H9 (cell line): ENCODE measurements around the gene CRABP2. TPM values are rescaled to one million over a fixed set of nuclear protein-coding genes. Genes with fewer than 3 reads are reported as not detected.

Experiments
- DNase-seq: peaks from one replicate; pipeline ENCODE4 v3.0.0-alpha.2; 2017
- H2AFZ ChIP-seq: one replicate; pipeline ENCODE4 v1.6.1; 2013; ENCODE audit warnings: mild to moderate bottlenecking, low read length, control low read depth, moderate library complexity
- H2AK5ac ChIP-seq: 2 replicates; pipeline ENCODE4 v1.6.1; 2013; ENCODE audit warnings: low read length, control low read depth, mixed read lengths; ENCODE audit not compliant: insufficient read length
- H2BK120ac ChIP-seq: one replicate; pipeline ENCODE4 v1.6.1; 2013; ENCODE audit warnings: low read depth, mild to moderate bottlenecking, low read length, control low read depth, inconsistent platforms; ENCODE audit not compliant: poor library complexity, severe bottlenecking
- H2BK12ac ChIP-seq: 2 replicates; pipeline ENCODE4 v1.6.1; 2013; ENCODE audit warnings: low read length, control low read depth, mixed read lengths, low read depth; ENCODE audit not compliant: insufficient read length
- H2BK15ac ChIP-seq: 2 replicates; pipeline ENCODE4 v1.6.1; 2013; ENCODE audit warnings: low read depth, low read length, control low read depth
- H2BK20ac ChIP-seq: one replicate; pipeline ENCODE4 v1.6.1; 2013; ENCODE audit warnings: low read depth, mild to moderate bottlenecking, low read length, control low read depth, inconsistent platforms; ENCODE audit not compliant: poor library complexity, severe bottlenecking
- H2BK5ac ChIP-seq: 2 replicates; pipeline ENCODE4 v1.6.1; 2013; ENCODE audit warnings: low read length, control low read depth, mixed read lengths; ENCODE audit not compliant: insufficient read length
- H3K14ac ChIP-seq: 2 replicates; pipeline ENCODE4 v1.6.1; 2013; ENCODE audit warnings: low read length, control low read depth; ENCODE audit not compliant: insufficient read depth
- H3K18ac ChIP-seq: 2 replicates; pipeline ENCODE4 v1.6.1; 2013; ENCODE audit warnings: low read depth, mild to moderate bottlenecking, mixed read lengths, low read length, control low read depth; ENCODE audit not compliant: insufficient read length
- H3K23ac ChIP-seq: 2 replicates; pipeline ENCODE4 v1.6.1; 2013; ENCODE audit warnings: low read length, control low read depth, mixed read lengths, low read depth; ENCODE audit not compliant: insufficient read length
- H3K23me2 ChIP-seq: 2 replicates; pipeline ENCODE4 v1.6.1; 2013; ENCODE audit warnings: low read depth, mild to moderate bottlenecking, mixed read lengths, low read length, control low read depth; ENCODE audit not compliant: insufficient read length, poor library complexity, severe bottlenecking
- H3K27ac ChIP-seq: 2 replicates; pipeline ENCODE4 v1.5.1; 2013; ENCODE audit warnings: low read length, control low read depth, mixed read lengths, low read depth; ENCODE audit not compliant: insufficient read length
- H3K27me3 ChIP-seq: 2 replicates; pipeline ENCODE4 v1.6.1; 2013; ENCODE audit warnings: low read length, control low read depth, inconsistent platforms; ENCODE audit not compliant: insufficient read depth
- H3K4ac ChIP-seq: 2 replicates; pipeline ENCODE4 v1.6.1; 2013; ENCODE audit warnings: low read depth, mild to moderate bottlenecking, control low read depth, inconsistent platforms, low read length, moderate library complexity
- H3K4me1 ChIP-seq: 2 replicates; pipeline ENCODE4 v1.6.1; 2013; ENCODE audit warnings: low read length, control low read depth, inconsistent platforms; ENCODE audit not compliant: insufficient read depth
- H3K4me2 ChIP-seq: 2 replicates; pipeline ENCODE4 v1.6.1; 2013; ENCODE audit warnings: low read length, control low read depth, mixed read lengths; ENCODE audit not compliant: insufficient read length, insufficient read depth
- H3K56ac ChIP-seq: 2 replicates; pipeline ENCODE4 v1.6.1; 2013; ENCODE audit warnings: low read depth, mild to moderate bottlenecking, mixed read lengths, low read length, control low read depth; ENCODE audit not compliant: insufficient read length
- H3K79me1 ChIP-seq: 2 replicates; pipeline ENCODE4 v1.6.1; 2013; ENCODE audit warnings: low read depth, mild to moderate bottlenecking, moderate library complexity, low read length, control low read depth, inconsistent platforms; ENCODE audit not compliant: insufficient read depth, poor library complexity, severe bottlenecking
- H3K79me2 ChIP-seq: 2 replicates; pipeline ENCODE4 v1.6.1; 2013; ENCODE audit warnings: low read length, control low read depth, inconsistent platforms; ENCODE audit not compliant: insufficient read depth
- H3K9ac ChIP-seq: 2 replicates; pipeline ENCODE4 v1.6.1; 2013; ENCODE audit warnings: low read length, control low read depth, mixed read lengths; ENCODE audit not compliant: insufficient read length; ENCODE audit errors: extremely low read depth
- H3K9me3 ChIP-seq: one replicate; pipeline ENCODE4 v1.6.1; 2013; ENCODE audit warnings: low read depth, low read length, inconsistent platforms; ENCODE audit not compliant: control insufficient read depth
- H3T11ph ChIP-seq: one replicate; pipeline ENCODE4 v1.6.1; 2013; ENCODE audit warnings: mild to moderate bottlenecking, low read length, control low read depth, inconsistent platforms
- H4K20me1 ChIP-seq: one replicate; pipeline ENCODE4 v1.6.1; 2013; ENCODE audit not compliant: control insufficient read depth, insufficient read length, insufficient read depth
- H4K5ac ChIP-seq: 2 replicates; pipeline ENCODE4 v1.6.1; 2013; ENCODE audit warnings: low read depth, mild to moderate bottlenecking, mixed read lengths, low read length, control low read depth; ENCODE audit not compliant: insufficient read length
- H4K8ac ChIP-seq: replicated peaks from 2 replicates; pipeline ENCODE4 v1.6.1; 2013; ENCODE audit warnings: low read length, control low read depth, mixed read lengths, low read depth; ENCODE audit not compliant: insufficient read length
- H4K91ac ChIP-seq: 2 replicates; pipeline ENCODE4 v1.6.1; 2013; ENCODE audit warnings: low read depth, mild to moderate bottlenecking, moderate library complexity, mixed read lengths, low read length, control low read depth; ENCODE audit not compliant: insufficient read length
- H3K27ac Mint-ChIP-seq, 3 experiments: 2 replicates in 2 of 3; 3 replicates in 1 of 3; pipeline ENCODE4 v1.8.0; 2020 to 2021; ENCODE audit warnings: mixed read lengths in 3 of 3, mild to moderate bottlenecking in 1 of 3, moderate library complexity in 1 of 3
- H3K27me3 Mint-ChIP-seq: 2 replicates; pipeline ENCODE4 v1.8.0; 2021; ENCODE audit warnings: low read depth, mild to moderate bottlenecking, moderate library complexity, mixed read lengths
- H3K36me3 Mint-ChIP-seq, 3 experiments: 2 replicates in 2 of 3; 3 replicates in 1 of 3; pipeline ENCODE4 v1.8.0; 2020 to 2021; ENCODE audit warnings: low read depth in 3 of 3, mixed read lengths in 3 of 3; ENCODE audit not compliant: insufficient read depth in 1 of 3
- H3K4me1 Mint-ChIP-seq, 2 experiments: 2 replicates each; pipeline ENCODE4 v1.8.0; 2020; ENCODE audit warnings: mixed read lengths in 2 of 2
- H3K4me3 Mint-ChIP-seq, 2 experiments: 2 replicates in 1 of 2; 3 replicates in 1 of 2; pipeline ENCODE4 v1.8.0; 2020 to 2021; ENCODE audit warnings: mild to moderate bottlenecking in 2 of 2, mixed read lengths in 2 of 2, moderate library complexity in 1 of 2
- H3K9me3 Mint-ChIP-seq, 2 experiments: 2 replicates in 1 of 2; 3 replicates in 1 of 2; pipeline ENCODE4 v1.8.0; 2020; ENCODE audit warnings: mild to moderate bottlenecking in 2 of 2, mixed read lengths in 2 of 2, moderate library complexity in 1 of 2
- WGBS: extraction: QIAGEN DNeasy Blood & Tissue Kit; methylation state at CpG from one replicate; pipeline ENCODE4 v1.1.7; 2013; ENCODE audit warnings: missing lambda C conversion rate, low lambda C conversion rate, mixed read lengths; ENCODE audit not compliant: insufficient read length; ENCODE audit errors: extremely low coverage; 5-methylcytosine and 5-hydroxymethylcytosine counted together
- total RNA-seq: library from RNA; stranded (reverse); gene quantifications from 2 replicates; pipeline ENCODE4 v1.2.1, GENCODE V29; 2021
- TF ChIP-seq, protein P1 (sequence below): fragments of 200-600 bp; sonication (generic); conservative IDR thresholded peaks from 3 replicates; pipeline ENCODE4 v1.8.0; 2021; ENCODE audit warnings: antibody characterized with exemption, mild to moderate bottlenecking

Gene CRABP2
- total RNA-seq, 1 experiment from 2014 or later, result 184 TPM

DNA sequence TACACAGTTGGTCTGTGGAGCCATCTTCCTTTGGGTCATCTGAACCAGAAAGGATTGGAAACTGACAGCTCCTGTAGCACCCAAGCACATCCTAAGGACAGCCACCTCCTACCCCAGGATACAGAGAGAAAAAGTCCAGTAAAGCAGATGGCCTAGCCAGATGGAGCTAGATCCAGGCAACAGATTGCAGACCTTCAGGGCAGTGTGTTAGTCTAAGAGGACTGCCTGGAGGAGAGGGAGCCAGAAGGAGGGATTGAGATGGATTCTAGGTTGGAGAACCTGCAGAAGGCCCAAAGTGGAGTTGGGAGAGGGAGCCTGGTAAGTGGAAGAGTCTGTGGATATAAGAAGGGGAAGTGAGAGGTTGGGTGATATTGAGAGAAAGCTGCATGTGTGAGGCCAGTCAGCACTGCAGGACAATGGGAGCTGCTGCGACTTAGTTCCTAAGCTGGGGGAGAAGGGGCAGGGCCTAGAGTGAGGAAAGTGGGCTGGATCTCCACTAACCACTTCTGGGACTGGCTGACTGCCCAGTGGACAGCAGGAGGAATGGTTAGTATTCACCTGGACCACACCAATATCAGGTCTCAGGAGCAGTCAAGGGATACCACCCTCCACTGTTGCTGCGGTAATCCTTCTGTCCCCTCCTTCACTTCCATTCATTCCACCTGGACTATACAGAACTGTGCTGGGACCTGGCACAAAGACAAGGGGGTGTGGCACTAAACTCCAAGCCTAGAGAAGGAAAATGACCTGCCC, 50.1 kb downstream of the CRABP2 start:
- peaks cover 10% of the 10 kb centered on the region for H3K23me2 ChIP-seq
- no peak overlapping the region for H3K14ac ChIP-seq
- Mint-ChIP-seq H3K27ac (no peak overlapping the region), H3K4me3 (no peak overlapping the region), H3K27me3 (peaks cover 91% of the 10 kb centered on the region), H3K4me1 (peaks cover 44 to 46% of the 10 kb centered on the region in 2 experiments), H3K36me3 (no peaks in the 10 kb centered on the region), H3K9me3 (no peaks in the 10 kb centered on the region)
- H4K5ac ChIP-seq, result no peak overlapping the region
- no peak overlapping the region for H3K27ac ChIP-seq
- no peak for DNase-seq
- H3K79me1 ChIP-seq, result no peaks in the 10 kb centered on the region
- no peak overlapping the region for H3T11ph ChIP-seq
- H3K79me2 ChIP-seq, result no peaks in the 10 kb centered on the region
- no peaks in the 10 kb centered on the region for H4K20me1 ChIP-seq
- TF ChIP-seq, protein P1, sequence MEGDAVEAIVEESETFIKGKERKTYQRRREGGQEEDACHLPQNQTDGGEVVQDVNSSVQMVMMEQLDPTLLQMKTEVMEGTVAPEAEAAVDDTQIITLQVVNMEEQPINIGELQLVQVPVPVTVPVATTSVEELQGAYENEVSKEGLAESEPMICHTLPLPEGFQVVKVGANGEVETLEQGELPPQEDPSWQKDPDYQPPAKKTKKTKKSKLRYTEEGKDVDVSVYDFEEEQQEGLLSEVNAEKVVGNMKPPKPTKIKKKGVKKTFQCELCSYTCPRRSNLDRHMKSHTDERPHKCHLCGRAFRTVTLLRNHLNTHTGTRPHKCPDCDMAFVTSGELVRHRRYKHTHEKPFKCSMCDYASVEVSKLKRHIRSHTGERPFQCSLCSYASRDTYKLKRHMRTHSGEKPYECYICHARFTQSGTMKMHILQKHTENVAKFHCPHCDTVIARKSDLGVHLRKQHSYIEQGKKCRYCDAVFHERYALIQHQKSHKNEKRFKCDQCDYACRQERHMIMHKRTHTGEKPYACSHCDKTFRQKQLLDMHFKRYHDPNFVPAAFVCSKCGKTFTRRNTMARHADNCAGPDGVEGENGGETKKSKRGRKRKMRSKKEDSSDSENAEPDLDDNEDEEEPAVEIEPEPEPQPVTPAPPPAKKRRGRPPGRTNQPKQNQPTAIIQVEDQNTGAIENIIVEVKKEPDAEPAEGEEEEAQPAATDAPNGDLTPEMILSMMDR, result no peak
- peaks cover 2% of the 10 kb centered on the region; the same call in 1 of the 2 replicates for H3K4me1 ChIP-seq
- no peak overlapping the region for H3K23ac ChIP-seq
- no CpG with 5 or more reads among the region's 2 CpGs for WGBS
- H2BK12ac ChIP-seq, result no peak overlapping the region
- no peak overlapping the region for H2BK120ac ChIP-seq
- no peak overlapping the region for H4K8ac ChIP-seq
- no peak overlapping the region for H3K4me2 ChIP-seq
- H3K18ac ChIP-seq, result no peak overlapping the region
- no peak overlapping the region for H2BK5ac ChIP-seq
- no peak overlapping the region for H2AFZ ChIP-seq
- H2BK20ac ChIP-seq, result no peak overlapping the region
- no peak overlapping the region for H2BK15ac ChIP-seq
- no peak overlapping the region for H4K91ac ChIP-seq
- H3K4ac ChIP-seq, result no peak overlapping the region
- no peaks in the 10 kb centered on the region for H3K9me3 ChIP-seq
- no peak overlapping the region for H3K56ac ChIP-seq
- no peak overlapping the region for H2AK5ac ChIP-seq
- H3K9ac ChIP-seq, result no peak overlapping the region
- no peaks in the 10 kb centered on the region; the same call in 1 of the 2 replicates for H3K27me3 ChIP-seq
